ENCODE results near the gene KYNU. TPM values are rescaled to one million over a fixed set of nuclear protein-coding genes. Genes with fewer than 3 reads are reported as not detected.
"Not testable (repeated sequence)": the region's sequence is repeated elsewhere in the genome, so short reads cannot be mapped to it uniquely, and the experiment has no call there.

KYNU gene
- total RNA-seq, 4 donors from 2014 or later: 2.3 to 39.4 (median 19.2) TPM

DNA sequence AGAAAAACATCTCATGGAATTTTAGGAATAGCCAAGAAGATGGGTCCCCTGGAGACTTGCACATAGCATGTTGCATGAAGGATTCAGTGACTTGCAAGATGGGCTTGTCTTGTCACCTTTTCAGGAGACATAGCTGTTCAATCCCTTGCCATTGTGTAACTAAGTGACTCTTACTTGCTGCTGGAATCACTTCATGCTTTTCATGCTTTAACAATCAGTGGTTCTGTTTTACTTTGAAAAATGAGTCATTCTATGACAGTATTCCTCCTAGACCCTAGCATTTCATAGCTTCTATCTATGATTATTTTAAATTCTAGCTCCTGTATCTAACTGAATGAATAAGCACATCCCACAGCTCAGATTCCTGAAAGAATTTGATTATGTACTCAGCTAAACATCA is 2.8 kb downstream of the KYNU start:
- H3K27me3 ChIP-seq: no peaks in the 10 kb centered on the region
- peaks cover 4 to 35% (median 9%) of the 10 kb centered on the region in 3 donors for H3K4me1 ChIP-seq
- DNase-seq: no peak
- no peak overlapping the region for H3K4me3 ChIP-seq
- H3K9me3 ChIP-seq: no peaks in the 10 kb centered on the region
- intact Hi-C loops (cut with DNase I): loop anchor here (10.0 kb wide), 1 partner anchor 105 kb away; no protein-coding TSS in a partner anchor
- no peaks in the 10 kb centered on the region for H3K36me3 ChIP-seq
- TF ChIP-seq, protein P1, sequence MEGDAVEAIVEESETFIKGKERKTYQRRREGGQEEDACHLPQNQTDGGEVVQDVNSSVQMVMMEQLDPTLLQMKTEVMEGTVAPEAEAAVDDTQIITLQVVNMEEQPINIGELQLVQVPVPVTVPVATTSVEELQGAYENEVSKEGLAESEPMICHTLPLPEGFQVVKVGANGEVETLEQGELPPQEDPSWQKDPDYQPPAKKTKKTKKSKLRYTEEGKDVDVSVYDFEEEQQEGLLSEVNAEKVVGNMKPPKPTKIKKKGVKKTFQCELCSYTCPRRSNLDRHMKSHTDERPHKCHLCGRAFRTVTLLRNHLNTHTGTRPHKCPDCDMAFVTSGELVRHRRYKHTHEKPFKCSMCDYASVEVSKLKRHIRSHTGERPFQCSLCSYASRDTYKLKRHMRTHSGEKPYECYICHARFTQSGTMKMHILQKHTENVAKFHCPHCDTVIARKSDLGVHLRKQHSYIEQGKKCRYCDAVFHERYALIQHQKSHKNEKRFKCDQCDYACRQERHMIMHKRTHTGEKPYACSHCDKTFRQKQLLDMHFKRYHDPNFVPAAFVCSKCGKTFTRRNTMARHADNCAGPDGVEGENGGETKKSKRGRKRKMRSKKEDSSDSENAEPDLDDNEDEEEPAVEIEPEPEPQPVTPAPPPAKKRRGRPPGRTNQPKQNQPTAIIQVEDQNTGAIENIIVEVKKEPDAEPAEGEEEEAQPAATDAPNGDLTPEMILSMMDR (IDR thresholded peaks at IDR 0.05): no peak
- TF ChIP-seq POLR2A (IDR thresholded peaks at IDR 0.05): no peak
- no peak overlapping the region for H3K27ac ChIP-seq

DNA sequence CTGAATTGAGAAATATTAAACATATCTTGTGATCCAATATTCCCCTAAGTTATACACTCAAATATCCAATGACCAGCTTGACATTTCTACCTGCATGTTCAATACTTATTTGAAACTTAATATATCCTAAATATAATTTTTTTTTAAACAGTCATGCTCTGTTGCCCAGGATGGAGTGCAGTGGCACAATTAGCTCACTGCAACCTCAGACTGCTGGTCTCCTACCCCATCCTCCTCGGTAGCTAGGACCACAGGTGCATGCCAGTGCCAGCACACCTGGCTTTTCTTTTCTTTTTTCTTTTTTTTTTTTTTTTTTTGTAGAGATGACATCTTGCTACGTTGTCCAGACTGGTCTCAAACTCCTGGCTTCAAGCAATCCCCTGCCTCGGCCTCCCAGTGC is 4.2 kb downstream of the KYNU start:
- Histone ChIP-seq H3K27me3 (no peaks in the 10 kb centered on the region), H3K36me3 (no peaks in the 10 kb centered on the region), H3K9me3 (no peaks in the 10 kb centered on the region), H3K27ac (no peak overlapping the region), H3K4me3 (no peak overlapping the region), H3K4me1 (peaks cover 0 to 22% (median 0%) of the 10 kb centered on the region in 3 donors)
- TF ChIP-seq, protein P1 (IDR thresholded peaks at IDR 0.05): no peak
- TF ChIP-seq POLR2A (IDR thresholded peaks at IDR 0.05): no peak
- no peak for DNase-seq
- WGBS, 2 donors: 77 to 92% methylated on average over 3 of the region's 3 CpGs
- intact Hi-C loops (cut with DNase I): loop anchor here (10.0 kb wide), 1 partner anchor 103 kb away; no protein-coding TSS in a partner anchor

DNA sequence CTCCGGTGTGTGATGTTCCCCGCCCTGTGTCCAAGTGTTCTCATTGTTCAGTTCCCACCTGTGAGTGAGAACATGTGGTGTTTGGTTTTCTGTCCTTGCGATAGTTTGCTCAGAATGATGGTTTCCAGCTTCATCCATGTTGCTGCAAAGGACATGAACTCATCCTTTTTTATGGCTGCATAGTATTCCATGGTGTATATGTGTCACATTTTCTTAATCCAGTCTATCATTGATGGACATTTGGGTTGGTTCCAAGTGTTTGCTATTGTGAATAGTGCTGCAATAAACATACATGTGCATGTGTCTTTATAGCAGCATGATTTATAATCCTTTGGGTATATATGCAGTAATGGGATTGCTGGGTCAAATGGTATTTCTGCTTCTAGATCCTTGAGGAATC is 5.0 kb downstream of the KYNU start:
- not testable (repeated sequence) for H3K27ac ChIP-seq, H3K27me3 ChIP-seq, H3K9me3 ChIP-seq, DNase-seq, H3K4me3 ChIP-seq, H3K36me3 ChIP-seq
- intact Hi-C loops (cut with DNase I): loop anchor here (10.0 kb wide), 1 partner anchor 102 kb away; no protein-coding TSS in a partner anchor
- H3K4me1 ChIP-seq: peaks cover 0 to 13% (median 0%) of the 10 kb centered on the region in 3 donors
- 87 to 97% methylated on average over 3 of the region's 3 CpGs for WGBS, 2 donors

DNA sequence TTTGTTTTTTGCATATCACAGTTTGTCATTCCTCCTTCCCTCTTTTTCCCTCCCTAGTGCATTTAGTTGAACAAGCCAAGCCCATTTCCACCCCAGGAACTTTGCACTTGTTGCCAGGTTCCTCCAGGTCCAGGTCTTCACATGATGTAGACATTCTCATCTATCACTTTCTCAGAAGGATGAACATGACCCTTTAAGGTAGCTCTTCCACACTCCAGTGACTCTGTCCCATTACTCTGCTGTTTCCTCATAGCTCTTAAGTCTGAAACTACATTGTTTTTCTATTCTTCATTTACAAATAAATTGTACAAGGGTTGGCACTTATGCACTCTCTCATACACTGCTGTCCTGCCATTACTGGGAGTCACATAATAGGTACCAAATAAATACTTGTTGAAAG is 6.1 kb downstream of the KYNU start:
- TF ChIP-seq, protein P1 (IDR thresholded peaks at IDR 0.05): no peak
- no peak for TF ChIP-seq POLR2A (IDR thresholded peaks at IDR 0.05)
- H3K27me3 ChIP-seq: no peaks in the 10 kb centered on the region
- no peak overlapping the region for H3K4me3 ChIP-seq
- intact Hi-C loops (cut with DNase I): loop anchor here (10.0 kb wide), 1 partner anchor 101 kb away; no protein-coding TSS in a partner anchor
- no peak overlapping the region for H3K27ac ChIP-seq
- H3K9me3 ChIP-seq: no peaks in the 10 kb centered on the region
- no peaks in the 10 kb centered on the region for H3K36me3 ChIP-seq
- DNase-seq: no peak
- H3K4me1 ChIP-seq: peaks cover 0 to 11% (median 0%) of the 10 kb centered on the region in 3 donors

DNA sequence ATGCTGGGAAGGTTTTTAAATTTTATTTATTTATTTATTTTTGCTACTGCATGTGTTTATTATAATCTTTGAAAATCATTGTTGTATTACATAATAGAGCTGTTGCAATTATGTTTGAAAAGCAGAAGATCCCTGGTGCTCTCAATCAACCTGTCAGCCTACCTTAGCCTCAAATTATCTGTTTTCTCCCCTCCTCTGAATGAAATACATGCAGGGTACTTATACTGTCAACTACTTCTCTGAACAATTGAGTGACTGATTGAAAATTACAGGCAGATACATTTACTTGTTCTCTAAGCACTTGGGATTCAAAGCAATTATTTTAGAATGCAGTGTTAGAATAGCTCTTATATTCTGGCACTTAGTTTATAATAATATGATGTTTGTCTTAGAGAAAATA is 8.1 kb downstream of the KYNU start:
- peaks cover 0 to 4% (median 0%) of the 10 kb centered on the region in 3 donors for H3K4me1 ChIP-seq
- no peak overlapping the region for H3K27ac ChIP-seq
- H3K4me3 ChIP-seq: no peak overlapping the region
- no peak for DNase-seq
- no peaks in the 10 kb centered on the region for H3K9me3 ChIP-seq
- intact Hi-C loops (cut with DNase I): loop anchor here (10.0 kb wide), 1 partner anchor 99 kb away; no protein-coding TSS in a partner anchor
- no peaks in the 10 kb centered on the region for H3K36me3 ChIP-seq
- TF ChIP-seq, protein P1 (IDR thresholded peaks at IDR 0.05): no peak
- no peak for TF ChIP-seq POLR2A (IDR thresholded peaks at IDR 0.05)
- no peaks in the 10 kb centered on the region for H3K27me3 ChIP-seq

DNA sequence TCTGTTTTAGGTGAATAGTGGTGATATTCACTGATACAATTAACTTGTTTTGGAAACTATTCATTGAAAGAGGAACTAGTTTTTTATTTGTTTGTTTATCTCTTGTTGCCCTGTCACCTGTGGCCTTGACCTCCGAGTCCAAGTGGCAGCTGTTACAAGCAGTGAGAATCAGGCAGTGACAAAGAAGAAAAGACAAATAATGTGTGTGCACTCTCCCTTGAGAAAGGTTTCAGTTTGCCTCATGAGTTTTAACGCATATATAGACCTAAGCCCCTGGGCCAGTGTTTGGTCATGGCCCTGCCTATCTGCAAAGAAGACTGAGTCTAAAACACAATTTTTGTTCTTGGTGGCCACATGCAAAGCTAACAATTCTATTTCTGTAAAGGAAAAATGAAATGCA is 15.3 kb downstream of the KYNU start:
- H3K36me3 ChIP-seq: no peaks in the 10 kb centered on the region
- no peak overlapping the region for H3K4me3 ChIP-seq
- H3K27ac ChIP-seq: no peak overlapping the region
- H3K27me3 ChIP-seq: no peaks in the 10 kb centered on the region
- no peak for TF ChIP-seq POLR2A (IDR thresholded peaks at IDR 0.05)
- TF ChIP-seq, protein P1 (IDR thresholded peaks at IDR 0.05): no peak
- no peaks in the 10 kb centered on the region for H3K9me3 ChIP-seq
- intact Hi-C loops (cut with DNase I): no loop called here
- no peak for DNase-seq
- no peaks in the 10 kb centered on the region for H3K4me1 ChIP-seq
- WGBS, 2 donors: 51 to 66% methylated on average over 2 of the region's 2 CpGs

Data from esophagus squamous epithelium (tissue), 5 donors.